Measurements from ENCODE around the gene ABCA10.
"Not testable (repeated sequence)": the region's sequence is repeated elsewhere in the genome, so short reads cannot be mapped to it uniquely, and the experiment has no call there.

Gene ABCA10, protein sequence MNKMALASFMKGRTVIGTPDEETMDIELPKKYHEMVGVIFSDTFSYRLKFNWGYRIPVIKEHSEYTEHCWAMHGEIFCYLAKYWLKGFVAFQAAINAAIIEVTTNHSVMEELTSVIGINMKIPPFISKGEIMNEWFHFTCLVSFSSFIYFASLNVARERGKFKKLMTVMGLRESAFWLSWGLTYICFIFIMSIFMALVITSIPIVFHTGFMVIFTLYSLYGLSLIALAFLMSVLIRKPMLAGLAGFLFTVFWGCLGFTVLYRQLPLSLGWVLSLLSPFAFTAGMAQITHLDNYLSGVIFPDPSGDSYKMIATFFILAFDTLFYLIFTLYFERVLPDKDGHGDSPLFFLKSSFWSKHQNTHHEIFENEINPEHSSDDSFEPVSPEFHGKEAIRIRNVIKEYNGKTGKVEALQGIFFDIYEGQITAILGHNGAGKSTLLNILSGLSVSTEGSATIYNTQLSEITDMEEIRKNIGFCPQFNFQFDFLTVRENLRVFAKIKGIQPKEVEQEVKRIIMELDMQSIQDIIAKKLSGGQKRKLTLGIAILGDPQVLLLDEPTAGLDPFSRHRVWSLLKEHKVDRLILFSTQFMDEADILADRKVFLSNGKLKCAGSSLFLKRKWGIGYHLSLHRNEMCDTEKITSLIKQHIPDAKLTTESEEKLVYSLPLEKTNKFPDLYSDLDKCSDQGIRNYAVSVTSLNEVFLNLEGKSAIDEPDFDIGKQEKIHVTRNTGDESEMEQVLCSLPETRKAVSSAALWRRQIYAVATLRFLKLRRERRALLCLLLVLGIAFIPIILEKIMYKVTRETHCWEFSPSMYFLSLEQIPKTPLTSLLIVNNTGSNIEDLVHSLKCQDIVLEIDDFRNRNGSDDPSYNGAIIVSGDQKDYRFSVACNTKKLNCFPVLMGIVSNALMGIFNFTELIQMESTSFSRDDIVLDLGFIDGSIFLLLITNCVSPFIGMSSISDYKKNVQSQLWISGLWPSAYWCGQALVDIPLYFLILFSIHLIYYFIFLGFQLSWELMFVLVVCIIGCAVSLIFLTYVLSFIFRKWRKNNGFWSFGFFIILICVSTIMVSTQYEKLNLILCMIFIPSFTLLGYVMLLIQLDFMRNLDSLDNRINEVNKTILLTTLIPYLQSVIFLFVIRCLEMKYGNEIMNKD (N-terminal part only)

DNA sequence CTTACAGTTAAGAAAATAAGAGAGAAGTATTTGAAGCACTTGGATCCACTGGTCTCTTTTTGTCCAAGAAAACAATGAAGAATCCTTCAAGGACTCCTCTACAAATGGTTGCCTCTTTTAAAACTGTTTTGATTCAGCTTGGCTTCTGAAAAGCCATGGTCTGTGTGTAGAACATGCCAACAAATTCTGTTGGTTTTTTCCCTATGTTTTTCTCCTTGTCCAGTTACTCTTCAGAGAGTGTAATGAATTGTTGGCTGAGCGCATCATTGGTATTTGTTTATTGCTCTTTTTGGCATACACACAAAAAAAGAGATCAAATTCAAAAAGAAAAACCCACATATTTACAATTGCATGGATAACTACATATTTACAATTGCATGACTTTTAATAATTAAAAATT is at the start of gene ABCA10:
Gene ABCA10, minus strand, starts transcription at position 249 of the 400 bp plus-strand sequence. CDS start 3,466 bp downstream, outside the sequence.
- DNase-seq, result no peak

DNA sequence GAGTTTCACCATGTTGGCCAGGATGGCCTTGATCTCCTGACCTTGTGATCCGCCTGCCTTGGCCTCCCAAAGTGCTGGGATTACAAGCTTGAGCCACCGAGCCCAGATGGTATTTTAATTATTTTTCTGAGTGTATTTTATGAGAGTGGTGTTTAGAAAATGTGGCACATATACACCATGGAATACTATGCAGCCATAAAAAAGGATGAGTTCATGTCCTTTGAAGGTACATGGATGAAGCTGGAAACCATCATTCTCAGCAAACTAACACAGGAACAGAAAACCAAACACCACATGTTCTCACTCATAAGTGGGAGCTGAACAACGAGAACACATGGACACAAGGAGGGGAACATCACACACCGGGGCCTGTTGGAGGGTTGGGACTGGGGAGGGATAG is 47.7 kb upstream of the ABCA10 start:
- DNase-seq, result not testable (repeated sequence)

DNA sequence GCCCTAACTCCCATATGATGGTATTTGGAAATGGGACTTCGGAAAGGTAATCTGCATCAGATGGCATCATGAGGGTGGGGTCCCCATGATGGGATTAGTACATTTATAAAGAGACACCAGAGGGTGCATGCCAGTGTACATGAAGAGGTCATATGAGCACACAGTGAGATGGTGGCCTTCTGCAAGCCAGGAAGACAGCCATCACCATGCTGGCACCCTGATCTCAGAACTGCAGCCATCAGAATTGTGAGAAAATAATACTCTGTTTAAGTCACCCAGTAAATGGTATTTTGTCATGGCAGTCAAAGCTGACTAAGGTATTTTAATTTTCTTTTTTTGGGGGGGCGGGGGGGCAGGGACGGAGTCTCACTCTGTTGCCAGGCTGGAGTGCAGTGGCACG is 47.1 kb upstream of the ABCA10 start:
- DNase-seq, result no peak

DNA sequence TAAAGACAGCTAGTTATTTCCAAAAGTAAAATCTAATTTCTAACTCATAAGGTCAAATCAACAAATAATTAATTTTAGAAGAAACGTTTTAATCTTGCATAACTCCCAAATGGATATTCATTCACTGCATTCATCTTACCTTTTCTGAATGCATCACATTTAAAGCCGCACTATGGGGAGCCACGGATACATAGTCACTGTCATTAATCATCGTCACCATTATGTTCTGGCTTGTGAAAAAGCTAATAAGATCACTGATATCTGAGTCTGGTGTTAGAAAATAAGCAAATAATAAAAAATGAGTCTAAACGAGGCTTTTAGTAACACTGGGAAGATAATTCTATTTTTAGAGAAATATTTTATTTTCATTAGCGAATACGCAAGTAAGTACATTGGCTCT is 42.4 kb upstream of the ABCA10 start:
- DNase-seq, result no peak

DNA sequence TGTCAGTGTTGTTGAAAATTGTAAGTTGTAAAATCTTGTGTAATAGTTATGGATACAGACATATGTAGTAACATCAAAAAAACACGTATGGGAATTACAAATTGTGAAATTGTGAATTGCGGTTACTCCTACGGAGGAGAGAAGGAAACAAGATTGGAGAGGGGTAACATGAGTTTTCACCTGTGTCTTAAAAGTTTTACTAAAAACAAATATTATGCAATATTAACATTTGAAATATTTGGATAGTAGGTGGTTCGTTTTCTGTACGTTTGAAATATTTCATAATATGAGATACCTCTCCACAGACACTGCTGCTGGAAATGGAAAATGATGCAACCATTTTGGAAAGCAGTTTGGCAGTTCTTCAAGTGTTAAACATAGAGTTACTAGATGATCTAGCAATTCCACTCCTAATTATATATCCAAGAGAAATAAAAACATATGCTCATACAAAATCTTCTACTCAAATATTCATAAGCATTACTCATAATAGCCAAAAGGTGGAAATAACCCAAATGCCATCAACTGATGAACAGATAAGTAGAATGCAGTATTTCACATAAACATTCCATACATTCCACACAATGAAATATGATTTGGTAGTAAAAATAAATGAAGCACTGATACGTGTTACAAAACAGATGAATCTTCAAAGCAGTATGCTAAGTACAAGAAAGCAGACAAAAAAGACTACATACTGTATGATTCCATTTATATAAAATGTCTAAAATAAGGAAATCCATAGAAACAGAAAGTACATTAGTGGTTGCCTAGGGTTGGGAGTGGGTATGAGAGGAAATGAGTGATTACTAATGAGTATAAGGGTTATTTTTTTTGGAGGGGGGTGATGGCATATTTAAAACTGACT is 40.7 kb upstream of the ABCA10 start:
- no peak for DNase-seq

DNA sequence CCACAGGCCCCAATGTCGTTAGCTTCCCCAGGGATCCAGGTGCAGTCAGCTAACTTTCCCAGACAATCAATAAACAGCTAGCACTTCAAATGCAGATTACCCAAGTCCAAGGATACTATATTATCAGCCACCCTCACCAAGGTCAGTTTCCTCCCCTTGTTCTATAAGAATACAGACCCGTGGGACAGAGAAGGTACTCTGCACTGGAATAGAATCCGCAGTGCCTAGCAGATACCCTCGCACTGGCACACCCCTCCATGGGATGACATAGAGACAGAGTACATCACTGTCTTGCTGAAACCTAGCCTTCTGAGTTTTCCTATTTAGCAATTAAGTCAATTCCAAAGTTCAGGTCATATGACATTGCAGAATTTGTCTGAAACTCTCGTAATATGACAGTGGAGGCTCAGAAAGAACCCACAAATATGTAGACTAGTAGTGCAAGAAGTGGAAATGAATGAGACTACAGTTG is 40.0 kb upstream of the ABCA10 start:
- no peak for DNase-seq

DNA sequence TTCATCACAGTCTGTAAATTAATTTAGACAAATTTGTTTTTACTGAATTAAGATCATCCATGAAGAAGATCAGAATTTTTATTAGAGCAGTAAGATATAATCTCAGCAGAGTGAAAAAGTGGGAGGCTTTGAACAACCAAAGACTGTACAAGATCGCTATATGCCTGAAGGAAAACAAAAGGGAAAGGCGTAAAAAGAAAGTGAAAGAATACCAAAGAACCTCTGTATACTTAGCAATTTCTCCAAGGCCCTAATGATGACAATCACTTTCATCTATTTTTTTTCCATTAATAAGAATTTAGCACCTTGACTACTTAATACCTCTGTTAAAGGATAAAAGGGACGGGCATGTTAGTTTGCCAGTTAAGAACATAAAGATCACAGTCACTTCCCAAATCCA is 38.6 kb upstream of the ABCA10 start:
- DNase-seq, result no peak

DNA sequence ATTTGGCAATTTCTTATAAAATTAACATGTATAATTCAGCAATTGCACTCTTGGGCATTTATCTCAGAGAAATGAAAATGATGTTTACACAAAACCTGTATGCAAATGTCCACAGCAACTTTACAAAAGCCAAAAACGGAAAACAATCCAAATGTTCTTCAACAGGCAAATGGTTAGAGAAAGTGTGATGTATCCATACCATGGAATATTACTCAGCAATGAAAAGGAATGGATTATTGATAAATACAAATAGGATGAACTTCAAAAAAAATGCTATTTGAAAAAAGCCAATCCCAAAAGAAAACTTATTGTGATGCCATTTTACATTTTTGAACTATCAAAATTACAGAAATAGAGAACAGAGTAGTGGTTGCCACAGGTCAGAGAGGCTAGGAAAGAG is 37.2 kb upstream of the ABCA10 start:
- DNase-seq, result no peak

DNA sequence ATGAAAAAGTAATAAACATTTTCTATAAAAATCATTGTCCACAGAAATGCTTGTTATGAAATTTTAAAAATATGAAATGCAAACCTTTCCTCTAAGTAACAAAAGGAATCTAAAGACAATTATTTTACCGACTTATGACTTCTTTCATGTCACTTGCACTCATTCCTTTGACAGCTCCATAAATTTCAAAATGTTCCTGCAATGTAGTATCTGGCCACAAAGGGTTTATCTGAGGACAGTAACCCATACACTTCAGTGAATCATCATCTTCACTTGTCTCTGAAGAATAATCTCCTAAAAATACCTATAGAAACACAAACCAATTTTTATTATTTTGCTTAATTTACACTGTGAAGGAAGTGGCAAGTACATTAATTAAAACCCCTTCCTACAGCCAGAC is 25.6 kb upstream of the ABCA10 start:
- no peak for DNase-seq

DNA sequence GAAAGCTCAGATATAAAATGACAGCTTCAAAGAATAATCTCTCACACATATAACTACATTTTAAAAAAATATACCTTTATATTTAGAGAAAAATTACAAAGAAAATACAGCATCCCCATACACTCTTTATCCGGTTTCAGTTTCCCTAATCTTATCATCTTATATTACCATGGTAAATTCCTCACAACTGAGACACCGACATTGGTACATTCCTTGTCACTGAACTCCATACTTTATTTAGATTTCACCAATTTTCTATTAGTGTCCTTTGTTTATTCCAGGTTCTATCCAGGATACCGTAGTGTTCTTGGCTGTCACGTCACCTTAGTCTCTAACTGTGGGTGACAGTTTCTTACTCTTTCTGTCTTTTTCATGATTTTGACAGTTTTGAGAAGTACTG is 22.0 kb upstream of the ABCA10 start:
- no peak for DNase-seq

DNA sequence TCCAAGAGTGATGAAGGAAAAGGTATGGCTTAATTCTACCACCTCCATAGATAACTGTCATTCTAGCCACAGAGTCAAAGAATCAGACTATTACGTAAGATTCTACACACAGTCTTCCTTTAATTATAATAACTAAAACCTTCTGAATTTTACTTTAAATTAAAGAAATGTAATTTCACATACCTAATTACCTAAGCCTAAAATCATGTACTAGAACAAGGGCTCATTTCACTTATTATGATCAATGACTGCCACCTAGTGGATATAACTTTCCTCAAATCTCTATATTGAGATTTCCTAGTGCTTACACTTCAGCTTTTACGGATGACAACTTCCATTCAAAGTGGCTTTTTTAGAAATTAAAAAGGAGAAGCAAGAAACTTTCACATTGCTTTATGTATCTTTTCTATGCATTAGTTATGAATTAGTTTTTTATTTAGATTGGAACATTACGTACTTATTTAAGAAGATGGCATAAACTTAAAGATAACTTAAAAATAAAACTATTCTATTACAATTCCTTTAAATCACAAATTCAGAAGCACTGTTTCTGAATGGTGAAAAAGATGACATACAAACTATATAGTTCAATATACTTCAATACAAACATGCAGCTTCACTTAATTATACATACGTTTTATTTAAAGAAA is 18.2 kb upstream of the ABCA10 start:
- DNase-seq, result no peak

DNA sequence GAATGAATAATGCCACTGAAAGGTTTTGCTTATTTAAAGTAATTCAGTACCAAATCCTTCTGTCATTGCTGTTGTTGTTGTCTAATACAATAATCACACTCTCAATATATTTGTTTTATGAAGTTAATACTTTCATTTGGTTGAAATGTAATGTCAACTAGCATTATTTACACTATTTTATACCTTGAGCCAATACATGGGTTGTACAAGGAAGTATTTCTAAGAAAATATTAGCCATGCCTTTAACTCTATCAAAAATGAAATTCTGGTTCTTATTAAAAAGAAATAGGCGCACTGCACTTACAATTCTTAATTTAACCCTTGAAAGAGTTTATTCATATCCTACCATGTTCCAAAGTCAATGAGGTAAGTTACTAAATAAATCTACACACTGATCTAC is 17.6 kb upstream of the ABCA10 start:
- no peak for DNase-seq

DNA sequence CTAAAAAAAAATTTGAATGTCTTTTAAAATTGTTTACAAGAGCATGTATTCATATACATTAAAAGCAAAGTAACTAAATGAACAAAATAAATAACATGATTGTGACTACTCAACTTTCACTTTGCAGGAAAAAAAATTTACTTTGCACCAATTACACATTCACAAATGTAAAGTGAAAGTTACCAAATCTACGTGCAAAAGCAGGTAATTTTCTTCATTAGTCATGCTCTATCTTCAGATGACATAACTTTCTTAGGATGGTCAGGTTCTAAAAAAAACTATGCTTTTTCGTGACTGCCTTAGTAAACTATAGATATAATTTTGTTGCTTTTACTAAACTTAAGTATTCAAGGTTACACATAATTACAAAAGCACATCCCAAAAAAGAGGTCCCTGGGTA is 17.0 kb upstream of the ABCA10 start:
- no peak for DNase-seq

DNA sequence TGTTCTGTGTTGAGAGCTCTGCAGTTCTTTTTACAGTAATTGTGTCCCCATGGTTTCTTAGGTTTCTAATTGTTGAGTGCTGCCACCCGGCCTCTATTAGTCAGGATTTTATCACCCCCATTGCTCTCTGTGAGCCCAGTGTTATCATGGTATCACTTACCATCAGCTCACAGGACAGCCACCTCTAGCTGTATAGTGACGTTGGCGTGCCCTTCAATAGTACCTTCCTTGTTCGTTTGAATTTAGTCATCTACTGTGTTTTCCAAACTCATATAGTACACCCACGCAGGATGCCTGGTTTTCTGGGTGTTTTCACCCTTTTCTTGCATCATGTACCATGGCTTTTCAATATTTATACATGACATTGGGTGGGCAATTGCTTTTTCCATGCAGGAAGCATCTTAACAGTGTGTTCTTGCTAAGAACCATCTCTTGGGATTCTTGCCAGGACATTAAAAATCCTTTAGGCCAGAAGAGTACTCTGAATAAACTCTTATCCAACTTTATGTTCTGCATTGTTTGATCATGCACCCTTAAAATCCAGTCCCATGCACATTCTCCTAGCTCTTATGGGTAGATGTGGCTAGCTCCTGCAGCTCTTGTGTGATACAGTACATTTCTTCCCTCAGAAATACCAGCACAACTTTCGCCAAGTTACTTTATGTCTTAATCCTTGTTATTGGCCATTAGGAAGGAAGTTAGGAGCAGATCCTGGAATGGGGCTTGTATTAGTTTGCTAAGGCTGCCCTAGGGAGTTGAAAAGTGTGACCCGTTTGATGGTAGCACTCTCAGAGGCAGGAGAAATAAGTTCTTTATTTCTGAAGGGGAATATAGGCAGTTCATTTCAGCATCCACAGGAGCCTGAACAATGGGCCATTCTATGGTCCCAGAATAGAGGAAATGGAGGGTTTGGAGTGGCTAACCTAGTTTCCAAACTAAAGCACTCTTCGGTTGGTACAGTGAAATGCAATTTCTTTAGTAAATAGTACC is 11.3 kb upstream of the ABCA10 start:
- no peak for DNase-seq

DNA sequence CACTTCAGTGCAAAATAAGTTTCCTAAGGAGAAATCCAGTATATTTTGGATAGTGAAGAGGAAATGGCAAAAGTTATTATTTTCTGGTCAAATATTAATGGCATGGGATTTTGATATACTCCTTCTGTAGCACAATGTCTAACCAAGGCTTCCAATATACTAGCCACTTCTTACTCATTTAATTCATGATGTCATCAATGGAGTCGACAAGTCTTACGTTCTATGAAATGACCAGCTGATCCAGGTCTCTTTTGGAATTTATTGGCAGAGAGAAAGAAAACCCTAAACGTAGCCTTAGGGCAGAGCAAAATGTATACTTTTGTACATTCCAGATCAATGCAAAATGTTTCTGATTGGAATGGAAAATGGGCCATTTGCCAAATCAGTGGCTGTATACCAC is 8.3 kb upstream of the ABCA10 start:
- DNase-seq, result no peak

DNA sequence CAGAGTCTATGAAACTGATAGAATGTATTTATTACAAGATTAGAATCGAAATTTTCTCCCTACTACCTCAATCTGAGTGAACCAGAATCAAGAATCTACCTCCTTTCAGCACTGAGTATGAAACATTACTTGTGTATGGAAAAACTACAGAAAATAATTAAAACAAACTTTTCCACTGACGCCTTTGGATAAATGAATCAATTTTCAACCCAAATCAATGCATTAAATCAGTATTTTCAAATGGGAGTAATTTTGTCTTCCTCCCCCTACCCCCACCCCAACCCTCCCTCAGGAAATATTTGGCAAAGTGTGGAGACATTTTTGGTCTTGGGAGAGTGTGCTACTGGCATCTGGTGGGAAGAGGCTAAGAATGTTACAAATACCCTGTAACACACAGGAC is 7.8 kb upstream of the ABCA10 start:
- DNase-seq, result no peak

DNA sequence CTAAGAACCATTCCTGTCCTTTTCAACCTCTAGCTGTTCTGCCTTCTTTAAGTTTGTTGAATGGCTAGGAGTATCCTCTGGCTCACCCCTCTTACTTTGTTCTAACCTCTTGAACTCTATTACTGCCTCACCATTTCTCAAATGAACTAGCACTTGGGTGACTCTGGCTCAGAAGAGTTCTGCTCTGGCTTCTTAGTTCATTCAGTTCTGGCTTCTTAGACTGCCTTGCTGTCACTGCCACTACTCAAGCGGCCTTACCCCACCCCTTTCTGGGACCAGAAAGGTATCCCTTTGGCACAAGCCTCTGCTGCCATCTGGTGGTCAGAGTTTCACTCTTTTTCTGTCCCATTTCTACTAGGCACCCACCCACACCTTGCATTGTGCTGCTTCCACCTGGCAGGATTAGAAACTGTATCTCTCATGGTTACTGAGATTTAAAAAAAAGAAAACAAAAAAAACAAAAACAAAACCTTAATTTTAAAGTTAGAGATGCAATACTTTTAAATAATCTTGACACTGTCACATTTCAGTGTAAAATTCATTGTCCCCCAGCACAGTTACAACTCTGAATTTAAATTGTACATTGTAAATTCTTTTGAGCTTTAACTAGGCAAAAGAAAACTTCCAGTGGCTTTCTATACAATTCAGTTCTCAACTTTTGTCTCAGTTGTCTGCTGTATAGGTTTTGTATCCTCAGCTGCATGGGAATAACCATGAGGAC is 6.9 kb upstream of the ABCA10 start:
- DNase-seq, result peak; percentile 60

DNA sequence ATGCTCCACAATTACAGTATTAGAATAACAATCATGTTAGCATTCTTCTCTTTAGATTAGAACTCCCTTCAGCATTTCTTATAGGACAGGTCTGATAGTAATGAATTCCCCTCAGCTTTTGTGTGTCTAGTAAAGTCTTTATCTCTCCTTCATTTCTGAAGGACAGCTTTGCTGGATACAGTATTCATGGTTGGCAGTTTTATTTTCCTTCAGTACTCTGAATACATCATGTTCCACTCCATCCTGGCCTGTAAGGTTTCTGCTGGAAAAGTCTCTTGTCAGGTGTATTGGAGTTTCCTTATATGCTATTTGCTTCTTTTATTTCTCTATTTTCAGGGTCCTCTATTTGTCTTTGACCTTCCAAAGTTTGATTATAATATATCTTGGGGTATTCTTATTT is 4.0 kb upstream of the ABCA10 start:
- DNase-seq, result no peak

DNA sequence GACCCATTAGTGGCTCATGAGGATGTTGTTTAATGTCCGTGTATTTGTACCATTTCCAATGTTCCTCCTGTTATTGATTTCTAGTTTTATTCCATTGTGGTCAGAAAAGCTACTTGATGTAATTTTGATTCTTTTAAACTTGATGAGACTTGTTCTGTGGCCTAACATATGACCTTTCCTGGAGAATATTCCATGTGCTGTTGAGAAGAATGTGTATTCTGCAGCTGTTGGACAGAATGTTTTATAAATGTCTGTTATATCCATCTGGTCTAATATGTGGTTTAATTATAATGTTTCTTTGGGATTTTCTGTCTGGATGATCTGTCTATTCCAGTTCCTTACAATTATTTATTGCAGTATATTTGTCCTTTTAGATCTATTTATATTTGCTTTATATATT is 2.9 kb upstream of the ABCA10 start:
- no peak for DNase-seq

DNA sequence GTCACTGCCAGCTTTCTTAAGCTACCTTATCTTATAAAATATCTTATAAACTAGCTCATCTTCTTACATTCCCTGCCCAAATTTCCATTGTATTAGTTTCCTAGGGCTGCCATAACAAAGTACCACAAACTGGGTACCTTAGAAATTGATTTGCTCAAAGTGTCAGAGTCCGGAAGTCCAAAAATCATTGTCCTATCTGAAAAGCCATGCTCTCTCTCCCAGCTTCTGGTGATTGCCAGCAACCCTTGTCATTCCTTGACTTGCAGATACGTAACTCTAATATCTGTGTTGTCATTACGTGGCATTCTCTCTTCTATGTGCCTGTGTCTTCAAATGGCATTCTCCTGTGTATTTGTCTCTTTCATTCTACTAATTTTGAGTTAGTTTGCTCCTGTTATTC is 2.3 kb upstream of the ABCA10 start:
- DNase-seq, result no peak
